HEK293 (cell line): Measurements from ENCODE around the gene TREM2.

Experiments used
- CTCF ChIA-PET: fragments of 350-600 bp; formaldehyde crosslinking; extraction: SDS; loops from one replicate; lab custom pipeline; 2021; ENCODE audit warnings: antibody characterized with exemption; lab: Yijun Ruan, JAX
- POLR2A ChIA-PET: fragments of 300-600 bp; formaldehyde crosslinking; extraction: SDS; loops from one replicate; lab custom pipeline; 2020; ENCODE audit warnings: antibody characterized with exemption, inconsistent platforms; lab: Yijun Ruan, JAX
- H3K27ac ChIP-seq: fragments of 200-500 bp; sonication (Bioruptor generic); 2 replicates; pipeline ENCODE4 v1.5.1; 2014; ENCODE audit warnings: low read depth, low read length, control low read depth, inconsistent platforms; ENCODE audit errors: extremely low read depth
- H3K36me3 ChIP-seq, 2 experiments: fragments of 200-500 bp in 1 of 2; sonication (Bioruptor generic) in 1 of 2; 1 replicate in 1 of 2; 2 replicates in 1 of 2; pipeline ENCODE4 v1.5.1; 2014 to 2017; ENCODE audit warnings: inconsistent platforms in 2 of 2, low read length in 2 of 2; ENCODE audit not compliant: control insufficient read depth in 2 of 2, insufficient read depth in 1 of 2
- H3K4me1 ChIP-seq: fragments of 200-500 bp; sonication (Bioruptor generic); 2 replicates; pipeline ENCODE4 v1.5.1; 2014; ENCODE audit warnings: mild to moderate bottlenecking, low read length, inconsistent platforms; ENCODE audit not compliant: control insufficient read depth, insufficient read depth
- H3K4me3 ChIP-seq: 2 replicates; pipeline ENCODE4 v1.5.1; 2011; ENCODE audit warnings: low read depth, mild to moderate bottlenecking, control low read depth, low read length, moderate library complexity
- H3K9me3 ChIP-seq: fragments of 200-500 bp; sonication (Bioruptor generic); 2 replicates; pipeline ENCODE4 v1.5.1; 2014; ENCODE audit warnings: low read depth, low read length, inconsistent platforms; ENCODE audit not compliant: control insufficient read depth, insufficient read depth
- GLIS1 ChIP-seq: fragments of 450-650 bp; formaldehyde crosslinking; IDR thresholded peaks from 2 replicates; pipeline ENCODE4 v1.5.1; 2016; ENCODE audit warnings: missing biosample characterization, missing genetic modification characterization
- HIC1 ChIP-seq: fragments of 450-650 bp; formaldehyde crosslinking; IDR thresholded peaks from 2 replicates; pipeline ENCODE4 v1.5.1; 2016; ENCODE audit warnings: missing biosample characterization, missing genetic modification characterization
- IKZF3 ChIP-seq: fragments of 450-650 bp; IDR thresholded peaks from 2 replicates; pipeline ENCODE4 v1.5.0; 2018; ENCODE audit warnings: missing biosample characterization, mild to moderate bottlenecking, missing genetic modification characterization, moderate library complexity
- OVOL3 ChIP-seq: fragments of 450-650 bp; formaldehyde crosslinking; IDR thresholded peaks from 2 replicates; pipeline ENCODE4 v1.5.1; 2016; ENCODE audit warnings: missing biosample characterization, missing genetic modification characterization
- PATZ1 ChIP-seq: fragments of 450-650 bp; formaldehyde crosslinking; IDR thresholded peaks from 2 replicates; pipeline ENCODE4 v1.5.1; 2016; ENCODE audit warnings: missing biosample characterization, missing genetic modification characterization
- SALL2 ChIP-seq: fragments of 450-650 bp; formaldehyde crosslinking; IDR thresholded peaks from 2 replicates; pipeline ENCODE4 v1.5.0; 2017; ENCODE audit warnings: missing biosample characterization, mild to moderate bottlenecking, missing genetic modification characterization, borderline replicate concordance
- YY2 ChIP-seq: fragments of 450-650 bp; formaldehyde crosslinking; IDR thresholded peaks from 2 replicates; pipeline ENCODE4 v1.5.1; 2016; ENCODE audit warnings: missing biosample characterization, missing genetic modification characterization
- ZBTB1 ChIP-seq: fragments of 450-650 bp; formaldehyde crosslinking; IDR thresholded peaks from 2 replicates; pipeline ENCODE4 v1.5.1; 2016; ENCODE audit warnings: missing biosample characterization, missing genetic modification characterization
- ZFP3 ChIP-seq: fragments of 450-650 bp; formaldehyde crosslinking; IDR thresholded peaks from 2 replicates; pipeline ENCODE4 v1.5.1; 2016; ENCODE audit warnings: low read depth, missing biosample characterization, missing genetic modification characterization
- ZFP69B ChIP-seq: fragments of 450-650 bp; formaldehyde crosslinking; IDR thresholded peaks from 2 replicates; pipeline ENCODE4 v1.5.1; 2016; ENCODE audit warnings: missing biosample characterization, missing genetic modification characterization
- ZNF133 ChIP-seq: fragments of 450-650 bp; formaldehyde crosslinking; IDR thresholded peaks from 2 replicates; pipeline ENCODE4 v1.5.1; 2016; ENCODE audit warnings: missing biosample characterization, missing genetic modification characterization
- ZNF140 ChIP-seq: fragments of 450-650 bp; formaldehyde crosslinking; IDR thresholded peaks from 2 replicates; pipeline ENCODE4 v1.5.1; 2016; ENCODE audit warnings: missing biosample characterization, missing genetic modification characterization
- ZNF211 ChIP-seq: fragments of 450-650 bp; formaldehyde crosslinking; IDR thresholded peaks from 2 replicates; pipeline ENCODE4 v1.5.1; 2016; ENCODE audit warnings: low read depth, missing biosample characterization, missing genetic modification characterization
- ZNF266 ChIP-seq: fragments of 450-650 bp; formaldehyde crosslinking; IDR thresholded peaks from 2 replicates; pipeline ENCODE4 v1.5.1; 2016; ENCODE audit warnings: missing biosample characterization, missing genetic modification characterization, low read depth
- ZNF335 ChIP-seq: fragments of 450-650 bp; formaldehyde crosslinking; conservative IDR thresholded peaks from 2 replicates; pipeline ENCODE4 v1.5.1; 2016; ENCODE audit warnings: missing biosample characterization, missing genetic modification characterization
- ZNF354C ChIP-seq: fragments of 450-650 bp; formaldehyde crosslinking; IDR thresholded peaks from 2 replicates; pipeline ENCODE4 v1.5.1; 2016; ENCODE audit warnings: missing biosample characterization, missing genetic modification characterization, low read depth, borderline replicate concordance
- ZNF391 ChIP-seq: fragments of 450-650 bp; formaldehyde crosslinking; IDR thresholded peaks from 2 replicates; pipeline ENCODE4 v1.5.1; 2016; ENCODE audit warnings: low read depth, missing biosample characterization, missing genetic modification characterization, borderline replicate concordance
- ZNF48 ChIP-seq: fragments of 450-650 bp; formaldehyde crosslinking; IDR thresholded peaks from 2 replicates; pipeline ENCODE4 v1.5.1; 2016; ENCODE audit warnings: missing biosample characterization, missing genetic modification characterization
- ZNF670 ChIP-seq: fragments of 450-650 bp; formaldehyde crosslinking; IDR thresholded peaks from 2 replicates; pipeline ENCODE4 v1.5.1; 2016; ENCODE audit warnings: missing biosample characterization, missing genetic modification characterization, low read depth
- ZSCAN16 ChIP-seq: fragments of 450-650 bp; formaldehyde crosslinking; IDR thresholded peaks from 2 replicates; pipeline ENCODE4 v1.5.1; 2016; ENCODE audit warnings: missing biosample characterization, missing genetic modification characterization
- ZSCAN30 ChIP-seq: fragments of 450-650 bp; IDR thresholded peaks from 2 replicates; pipeline ENCODE4 v1.5.1; 2018; ENCODE audit warnings: missing biosample characterization, mild to moderate bottlenecking, missing genetic modification characterization, moderate library complexity
- TF ChIP-seq, protein P1 (sequence below): fragments of 450-650 bp; formaldehyde crosslinking; IDR thresholded peaks from 2 replicates; pipeline ENCODE4 v1.5.1; 2016; ENCODE audit warnings: missing biosample characterization, missing genetic modification characterization
- TF ChIP-seq, protein P2 (sequence below): fragments of 450-650 bp; formaldehyde crosslinking; IDR thresholded peaks from 2 replicates; pipeline ENCODE4 v1.5.1; 2016; ENCODE audit warnings: missing biosample characterization, missing genetic modification characterization
- TF ChIP-seq, protein P3 (sequence below): fragments of 450-650 bp; formaldehyde crosslinking; conservative IDR thresholded peaks from 2 replicates; pipeline ENCODE4 v1.5.1; 2016; ENCODE audit warnings: low read depth, missing biosample characterization, missing genetic modification characterization

TREM2 gene

GRCh38 chr6:41179163-41179562 lies 16.2 kb upstream of the TREM2 start:
- H3K4me1 ChIP-seq: no peaks in the 10 kb centered on the region
- no peaks in the 10 kb centered on the region for H3K9me3 ChIP-seq
- no peak overlapping the region for H3K27ac ChIP-seq
- no peaks in the 10 kb centered on the region for H3K36me3 ChIP-seq
- POLR2A ChIA-PET: no interaction called here
- H3K4me3 ChIP-seq: no peak overlapping the region
- TF ChIP-seq ZSCAN30 (tag by site-specific recombination): no peak
- TF ChIP-seq GLIS1: no peak
- no peak for TF ChIP-seq PATZ1
- no peak for TF ChIP-seq ZNF48 (tag by site-specific recombination)
- no peak for TF ChIP-seq ZNF133
- no peak for TF ChIP-seq IKZF3 (tag by site-specific recombination)
- no peak for TF ChIP-seq ZNF670 (tag by site-specific recombination)
- no peak for TF ChIP-seq OVOL3 (tag by site-specific recombination)
- TF ChIP-seq ZNF391 (tag by site-specific recombination): no peak
- no peak for TF ChIP-seq ZFP3 (tag by site-specific recombination)
- CTCF ChIA-PET: interaction anchor here (0.5 to 0.8 kb wide), 4 partner anchors 77 to 1052 kb away, joined by 3 to 6 read pairs (median 4); no protein-coding TSS in a partner anchor

DNA sequence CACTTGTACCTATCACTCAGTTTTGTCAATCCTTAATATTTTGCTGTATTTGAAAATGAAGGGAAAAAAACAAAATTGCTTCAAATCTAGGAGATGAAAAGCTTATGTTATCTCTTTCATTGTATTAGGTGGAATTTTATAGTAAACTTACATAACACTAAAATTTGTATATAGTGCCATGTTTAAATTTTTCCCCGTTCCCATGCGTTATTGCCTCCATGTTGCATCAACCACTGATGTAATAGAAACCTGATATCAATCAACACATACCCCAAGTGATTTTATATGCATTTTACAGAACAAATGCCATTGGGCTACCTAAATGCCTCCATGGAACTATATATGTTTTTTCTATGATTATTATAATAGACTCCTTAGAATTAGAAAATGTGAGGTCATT lies 14.8 kb upstream of the TREM2 start:
- no peaks in the 10 kb centered on the region for H3K4me1 ChIP-seq
- H3K27ac ChIP-seq: no peak overlapping the region
- ChIA-PET POLR2A (no interaction called here), CTCF (interaction anchor here (1.6 kb wide), 1 partner anchor 8 kb away, joined by 5 read pairs; no protein-coding TSS in a partner anchor)
- no peak overlapping the region for H3K4me3 ChIP-seq
- no peaks in the 10 kb centered on the region for H3K36me3 ChIP-seq
- no peaks in the 10 kb centered on the region for H3K9me3 ChIP-seq
- TF ChIP-seq, protein P1, sequence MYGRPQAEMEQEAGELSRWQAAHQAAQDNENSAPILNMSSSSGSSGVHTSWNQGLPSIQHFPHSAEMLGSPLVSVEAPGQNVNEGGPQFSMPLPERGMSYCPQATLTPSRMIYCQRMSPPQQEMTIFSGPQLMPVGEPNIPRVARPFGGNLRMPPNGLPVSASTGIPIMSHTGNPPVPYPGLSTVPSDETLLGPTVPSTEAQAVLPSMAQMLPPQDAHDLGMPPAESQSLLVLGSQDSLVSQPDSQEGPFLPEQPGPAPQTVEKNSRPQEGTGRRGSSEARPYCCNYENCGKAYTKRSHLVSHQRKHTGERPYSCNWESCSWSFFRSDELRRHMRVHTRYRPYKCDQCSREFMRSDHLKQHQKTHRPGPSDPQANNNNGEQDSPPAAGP (tag by site-specific recombination): no peak
- no peak for TF ChIP-seq ZNF354C
- peak; percentile 76 for TF ChIP-seq ZNF335 (tag by site-specific recombination)
- TF ChIP-seq ZNF133: no peak
- no peak for TF ChIP-seq ZBTB1 (tag by site-specific recombination)
- no peak for TF ChIP-seq ZFP69B (tag by site-specific recombination)
- TF ChIP-seq, protein P2, sequence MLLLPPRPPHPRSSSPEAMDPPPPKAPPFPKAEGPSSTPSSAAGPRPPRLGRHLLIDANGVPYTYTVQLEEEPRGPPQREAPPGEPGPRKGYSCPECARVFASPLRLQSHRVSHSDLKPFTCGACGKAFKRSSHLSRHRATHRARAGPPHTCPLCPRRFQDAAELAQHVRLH (tag by site-specific recombination): no peak
- no peak for TF ChIP-seq ZNF266 (tag by site-specific recombination)
- TF ChIP-seq ZNF211 (tag by site-specific recombination): no peak
- TF ChIP-seq, protein P3, sequence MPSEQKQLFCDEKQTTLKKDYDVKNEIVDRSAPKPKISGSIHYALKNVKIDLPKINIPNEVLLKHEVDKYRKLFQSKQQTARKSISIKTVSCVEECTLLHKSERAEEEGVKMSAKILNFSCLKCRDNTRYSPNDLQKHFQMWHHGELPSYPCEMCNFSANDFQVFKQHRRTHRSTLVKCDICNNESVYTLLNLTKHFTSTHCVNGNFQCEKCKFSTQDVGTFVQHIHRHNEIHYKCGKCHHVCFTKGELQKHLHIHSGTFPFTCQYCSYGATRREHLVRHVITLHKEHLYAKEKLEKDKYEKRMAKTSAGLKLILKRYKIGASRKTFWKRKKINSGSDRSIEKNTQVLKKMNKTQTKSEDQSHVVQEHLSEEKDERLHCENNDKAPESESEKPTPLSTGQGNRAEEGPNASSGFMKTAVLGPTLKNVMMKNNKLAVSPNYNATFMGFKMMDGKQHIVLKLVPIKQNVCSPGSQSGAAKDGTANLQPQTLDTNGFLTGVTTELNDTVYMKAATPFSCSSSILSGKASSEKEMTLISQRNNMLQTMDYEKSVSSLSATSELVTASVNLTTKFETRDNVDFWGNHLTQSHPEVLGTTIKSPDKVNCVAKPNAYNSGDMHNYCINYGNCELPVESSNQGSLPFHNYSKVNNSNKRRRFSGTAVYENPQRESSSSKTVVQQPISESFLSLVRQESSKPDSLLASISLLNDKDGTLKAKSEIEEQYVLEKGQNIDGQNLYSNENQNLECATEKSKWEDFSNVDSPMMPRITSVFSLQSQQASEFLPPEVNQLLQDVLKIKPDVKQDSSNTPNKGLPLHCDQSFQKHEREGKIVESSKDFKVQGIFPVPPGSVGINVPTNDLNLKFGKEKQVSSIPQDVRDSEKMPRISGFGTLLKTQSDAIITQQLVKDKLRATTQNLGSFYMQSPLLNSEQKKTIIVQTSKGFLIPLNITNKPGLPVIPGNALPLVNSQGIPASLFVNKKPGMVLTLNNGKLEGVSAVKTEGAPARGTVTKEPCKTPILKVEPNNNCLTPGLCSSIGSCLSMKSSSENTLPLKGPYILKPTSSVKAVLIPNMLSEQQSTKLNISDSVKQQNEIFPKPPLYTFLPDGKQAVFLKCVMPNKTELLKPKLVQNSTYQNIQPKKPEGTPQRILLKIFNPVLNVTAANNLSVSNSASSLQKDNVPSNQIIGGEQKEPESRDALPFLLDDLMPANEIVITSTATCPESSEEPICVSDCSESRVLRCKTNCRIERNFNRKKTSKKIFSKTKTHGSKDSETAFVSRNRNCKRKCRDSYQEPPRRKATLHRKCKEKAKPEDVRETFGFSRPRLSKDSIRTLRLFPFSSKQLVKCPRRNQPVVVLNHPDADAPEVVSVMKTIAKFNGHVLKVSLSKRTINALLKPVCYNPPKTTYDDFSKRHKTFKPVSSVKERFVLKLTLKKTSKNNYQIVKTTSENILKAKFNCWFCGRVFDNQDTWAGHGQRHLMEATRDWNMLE (tag by site-specific recombination): peak; percentile 46; the same call in 1 of the 2 replicates
- TF ChIP-seq YY2: no peak
- no peak for TF ChIP-seq ZNF140 (tag by site-specific recombination)
- no peak for TF ChIP-seq ZSCAN16 (tag by site-specific recombination)
- no peak for TF ChIP-seq SALL2 (tag by site-specific recombination)
- no peak for TF ChIP-seq HIC1 (tag by site-specific recombination)
- no peak for TF ChIP-seq ZFP3 (tag by site-specific recombination)
